HG03103 (cell line): ENCODE results near the gene AP3D1.
"Not testable (repeated sequence)": the region's sequence is repeated elsewhere in the genome, so short reads cannot be mapped to it uniquely, and the experiment has no call there.

ENCODE experiments used
- ATAC-seq: cut with Tn5 transposase; IDR thresholded peaks from one replicate; pipeline ENCODE4 v1.9.1; 2021; ENCODE audit warnings: low read depth; ENCODE audit not compliant: unreplicated experiment

The AP3D1 gene

DNA sequence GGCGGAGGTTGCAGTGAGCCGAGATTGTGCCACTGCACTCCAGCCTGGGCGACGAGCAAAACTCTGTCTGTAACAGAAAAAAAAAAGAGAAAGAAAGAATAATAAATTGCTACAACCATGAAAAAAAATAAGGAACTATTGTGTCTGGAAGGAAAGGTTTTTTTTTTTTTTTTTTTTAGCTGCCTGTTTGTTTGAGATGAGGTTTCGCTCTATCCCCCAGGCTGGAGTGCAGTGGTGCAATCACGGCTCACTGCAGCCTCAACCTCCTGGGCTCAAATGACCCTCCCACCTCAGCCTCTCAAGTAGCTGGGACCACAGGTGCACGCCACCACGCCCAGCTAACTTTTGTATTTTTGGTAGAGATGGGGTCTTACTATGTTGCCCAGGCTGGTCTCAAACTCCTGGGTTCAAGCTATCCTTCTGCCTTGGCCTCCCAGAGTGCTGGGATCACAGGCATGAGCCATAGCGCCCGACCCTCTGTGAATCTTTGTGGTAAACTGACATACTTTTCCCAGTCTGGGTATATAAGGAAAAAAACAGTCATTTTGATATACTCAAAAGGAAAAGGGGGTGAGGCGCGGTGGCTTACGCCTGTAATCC is 59.3 kb downstream of the AP3D1 start:
- ATAC-seq: not testable (repeated sequence)

DNA sequence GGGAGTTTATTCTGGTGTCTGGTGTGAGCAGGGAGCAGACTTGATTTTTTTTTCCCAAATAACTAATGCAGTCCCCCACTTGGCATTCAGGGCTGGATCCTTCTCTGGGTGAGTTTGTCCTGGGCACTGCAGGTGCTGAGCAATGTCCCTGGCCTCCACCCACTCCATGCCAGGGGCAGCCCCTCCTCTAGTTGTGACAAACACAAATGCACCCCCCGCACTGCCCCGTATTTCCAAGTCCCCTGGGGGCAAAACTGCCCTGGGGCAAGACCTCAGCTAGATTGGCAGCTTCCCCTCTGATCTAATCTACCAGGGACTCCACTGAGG is 61.7 kb downstream of the AP3D1 start:
- ATAC-seq: no peak

DNA sequence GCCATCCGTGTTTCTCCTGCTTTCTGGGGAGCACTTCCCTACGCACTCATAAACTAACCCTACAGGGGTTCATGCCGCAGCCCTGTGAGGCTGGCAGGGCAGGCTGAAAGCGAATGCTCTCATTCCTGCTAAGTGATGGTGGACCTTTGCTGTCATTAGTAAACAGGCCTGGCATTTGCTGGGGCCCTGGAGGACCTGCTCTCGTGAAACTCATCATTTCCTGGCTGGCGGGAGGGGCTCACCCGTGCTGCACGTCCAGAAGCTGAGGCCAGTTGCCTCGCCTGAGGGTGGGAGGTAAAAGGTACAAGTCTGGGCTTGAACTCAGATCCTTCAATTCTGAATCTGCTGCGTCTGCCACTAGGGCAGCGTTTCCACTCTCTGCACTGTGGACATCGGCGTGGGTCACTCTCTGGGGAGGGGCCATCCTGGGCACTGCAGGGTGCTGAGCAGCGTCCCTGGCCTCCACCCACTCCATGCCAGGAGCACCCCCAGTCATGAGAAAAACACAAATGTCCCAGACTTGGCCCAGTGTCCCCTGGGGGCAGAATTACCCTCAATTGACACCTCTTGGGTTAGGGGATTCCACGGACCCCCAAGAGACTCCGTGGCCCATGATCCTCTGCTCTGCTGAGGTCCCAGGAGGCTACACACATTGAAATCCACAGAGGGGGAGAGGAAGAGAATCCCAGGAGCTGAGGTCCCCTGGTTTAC is 62.2 kb downstream of the AP3D1 start:
- ATAC-seq: no peak

DNA sequence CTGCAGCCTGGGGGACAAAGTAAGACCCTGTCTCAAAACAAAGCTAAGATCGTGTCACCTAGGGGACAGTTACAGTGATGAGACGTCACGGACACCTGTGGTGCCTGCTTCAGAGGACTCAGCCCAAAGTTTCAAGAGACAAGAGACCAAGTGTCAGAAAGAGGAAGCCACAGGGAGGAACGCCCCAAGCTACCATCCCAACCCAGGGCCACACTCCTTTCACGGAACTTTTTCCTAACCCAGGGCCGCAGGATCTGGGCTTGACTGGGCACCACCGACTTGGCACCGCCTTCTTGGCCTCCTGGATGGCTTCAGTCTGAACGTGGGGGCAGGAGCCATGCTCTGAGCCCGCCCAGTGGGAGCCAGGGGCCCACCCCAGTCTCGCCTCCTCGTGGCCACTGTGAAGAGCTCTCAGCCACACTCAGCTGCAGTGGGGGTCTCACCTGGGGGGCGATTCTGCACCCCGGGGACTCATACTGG is 63.7 kb downstream of the AP3D1 start:
- ATAC-seq: no peak

DNA sequence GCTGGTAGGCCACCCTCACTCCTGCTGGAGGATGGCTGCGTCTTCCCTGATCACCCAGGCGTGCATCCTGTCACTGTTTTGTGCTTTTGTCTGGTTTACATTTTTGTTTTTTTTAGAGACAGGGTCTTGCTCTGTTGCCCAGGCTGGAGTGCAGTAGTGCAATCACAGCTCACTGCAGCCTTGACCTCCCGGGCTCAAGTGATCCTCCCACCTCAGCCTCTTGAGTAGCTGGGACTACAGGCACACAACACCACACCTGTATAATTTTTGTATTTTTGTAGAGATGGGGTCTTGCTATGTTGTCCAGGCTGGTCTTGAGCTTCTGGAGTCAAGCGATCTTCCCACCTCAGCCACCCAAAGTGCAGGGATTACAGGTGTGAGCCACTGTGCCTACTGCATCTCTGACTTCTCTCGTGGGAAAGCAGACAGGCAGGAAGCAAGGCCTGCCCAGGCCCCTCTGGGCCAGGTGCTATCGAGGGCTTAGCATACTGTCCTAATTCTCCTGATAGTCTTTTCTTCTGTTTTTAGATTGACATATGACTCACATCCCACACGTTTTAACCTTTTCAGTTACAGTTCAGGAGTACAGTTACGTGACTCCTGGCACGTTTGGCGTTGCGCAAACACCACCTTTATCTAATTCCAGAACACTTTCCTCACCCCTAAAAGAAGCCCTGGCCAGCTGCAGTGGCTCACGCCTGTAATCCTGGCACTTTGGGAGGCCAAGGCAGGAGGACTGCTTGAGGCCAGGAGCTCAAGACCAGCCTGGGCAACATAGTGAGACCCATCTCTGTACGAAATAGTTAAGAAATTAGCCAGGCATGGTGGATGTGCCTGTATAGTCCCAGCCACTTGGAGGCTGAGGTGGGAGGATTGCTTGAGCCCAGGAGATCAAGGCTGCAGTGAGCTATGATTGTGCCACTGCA is 64.4 kb downstream of the AP3D1 start:
- not testable (repeated sequence) for ATAC-seq

DNA sequence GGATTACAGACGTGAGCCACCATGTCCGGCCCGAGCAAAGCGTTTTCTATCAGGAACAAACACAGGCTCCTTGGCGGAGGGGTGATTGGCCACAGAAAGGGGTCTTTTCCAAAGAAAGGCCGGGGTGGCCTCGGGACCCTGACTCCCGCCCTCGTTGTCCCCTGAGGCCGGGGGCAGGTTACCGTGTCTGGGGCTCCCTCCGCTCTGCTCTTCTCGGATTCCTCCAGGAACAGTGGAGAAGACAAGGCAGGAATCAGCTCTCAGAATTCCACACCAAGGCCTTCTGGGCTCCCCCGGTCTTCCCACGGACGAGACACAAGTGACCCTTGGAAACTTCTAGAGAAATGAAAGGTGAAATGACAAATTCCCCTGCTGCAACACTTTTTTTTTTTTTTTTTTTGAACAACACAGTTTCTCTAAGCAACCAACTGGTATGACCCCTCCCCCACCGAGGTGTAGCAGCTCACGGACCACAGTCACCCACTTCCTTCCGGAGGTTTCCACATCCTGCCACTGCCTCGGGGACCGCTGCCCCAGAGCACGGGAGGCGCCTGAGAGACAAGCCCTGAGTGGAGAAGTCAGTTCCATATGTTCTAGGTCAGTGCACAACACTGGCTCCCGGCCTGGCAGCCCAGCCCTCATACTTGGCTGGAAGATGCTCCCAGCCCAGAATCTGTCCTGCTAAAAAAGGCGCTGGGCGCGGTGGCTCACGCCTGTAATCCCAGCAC is 66.2 kb downstream of the AP3D1 start:
- ATAC-seq: no peak

DNA sequence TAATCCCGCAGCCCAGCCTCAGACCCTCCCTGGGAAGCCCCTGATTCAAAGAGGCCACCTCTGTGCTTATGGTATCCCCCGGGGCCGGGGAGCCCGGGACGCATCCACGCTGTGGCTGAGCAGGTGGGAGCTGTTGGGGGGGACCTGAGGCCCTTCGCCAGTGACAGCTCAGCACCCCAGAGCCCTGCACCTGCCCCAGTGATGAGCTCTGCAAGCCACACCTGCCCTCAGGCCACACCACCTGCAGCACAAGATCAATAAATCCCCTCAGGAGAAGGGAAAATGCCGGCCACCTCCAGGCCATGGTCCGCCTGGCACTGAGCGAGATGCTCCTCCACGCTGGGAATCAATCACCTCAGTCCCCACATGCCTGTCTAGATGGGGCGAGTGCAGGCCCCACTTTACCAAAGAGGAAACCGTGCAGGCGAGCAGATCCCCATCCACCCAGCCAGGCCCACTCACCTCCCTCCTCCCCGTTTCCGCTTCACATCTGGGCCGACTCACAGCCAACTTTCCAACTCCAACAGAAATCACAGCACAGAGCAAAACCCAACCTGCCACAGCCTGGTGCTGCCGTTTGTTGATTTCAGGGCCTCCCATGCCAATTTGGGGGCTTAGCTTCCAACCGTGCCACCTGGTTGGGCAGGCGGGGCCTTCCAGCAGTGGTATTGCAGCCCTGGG is 68.1 kb downstream of the AP3D1 start:
- no peak for ATAC-seq

DNA sequence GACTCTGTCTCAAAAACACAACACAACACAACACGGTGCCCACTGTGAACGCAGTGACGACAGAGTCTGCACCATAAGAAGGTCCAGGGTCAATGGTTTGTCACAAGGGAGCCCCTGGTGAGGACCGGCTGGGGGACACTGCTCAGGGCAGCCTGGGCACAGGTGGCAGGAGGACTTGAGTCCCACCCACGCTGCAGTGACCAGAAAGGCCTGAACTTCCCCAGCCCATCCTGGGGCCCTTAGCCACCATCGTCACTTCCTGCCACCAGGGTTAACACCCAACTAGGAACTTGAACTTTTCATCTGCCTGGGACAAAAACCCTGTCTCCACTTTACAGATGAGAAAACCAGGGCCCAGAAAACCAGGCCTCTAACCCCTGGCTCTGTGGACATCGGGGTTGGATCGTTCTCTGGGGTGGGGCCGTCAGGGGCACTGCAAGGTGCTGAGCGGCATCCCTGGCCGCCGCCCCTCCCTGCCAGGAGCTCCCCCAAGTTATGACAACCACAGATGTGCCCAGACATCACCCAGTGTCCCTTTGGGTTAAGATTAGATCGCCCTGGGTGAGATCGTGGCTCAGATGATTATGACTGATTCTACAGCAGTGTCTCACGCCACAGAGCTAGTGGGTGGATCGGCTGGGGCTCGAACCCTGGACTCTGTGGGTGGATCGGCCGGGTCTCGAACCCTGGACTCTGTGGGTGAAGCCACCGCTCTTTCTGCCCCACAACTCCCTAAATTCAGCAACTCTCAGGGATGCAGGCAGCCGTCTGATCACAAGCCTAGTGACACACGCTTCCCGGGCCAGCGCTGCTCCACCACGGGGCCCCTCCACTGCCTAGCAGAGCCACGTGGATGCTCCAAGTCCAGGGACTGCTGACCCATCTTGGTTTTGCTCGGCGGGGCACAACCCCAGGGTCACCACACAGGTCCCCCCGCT is 69.2 kb downstream of the AP3D1 start:
- ATAC-seq: no peak

DNA sequence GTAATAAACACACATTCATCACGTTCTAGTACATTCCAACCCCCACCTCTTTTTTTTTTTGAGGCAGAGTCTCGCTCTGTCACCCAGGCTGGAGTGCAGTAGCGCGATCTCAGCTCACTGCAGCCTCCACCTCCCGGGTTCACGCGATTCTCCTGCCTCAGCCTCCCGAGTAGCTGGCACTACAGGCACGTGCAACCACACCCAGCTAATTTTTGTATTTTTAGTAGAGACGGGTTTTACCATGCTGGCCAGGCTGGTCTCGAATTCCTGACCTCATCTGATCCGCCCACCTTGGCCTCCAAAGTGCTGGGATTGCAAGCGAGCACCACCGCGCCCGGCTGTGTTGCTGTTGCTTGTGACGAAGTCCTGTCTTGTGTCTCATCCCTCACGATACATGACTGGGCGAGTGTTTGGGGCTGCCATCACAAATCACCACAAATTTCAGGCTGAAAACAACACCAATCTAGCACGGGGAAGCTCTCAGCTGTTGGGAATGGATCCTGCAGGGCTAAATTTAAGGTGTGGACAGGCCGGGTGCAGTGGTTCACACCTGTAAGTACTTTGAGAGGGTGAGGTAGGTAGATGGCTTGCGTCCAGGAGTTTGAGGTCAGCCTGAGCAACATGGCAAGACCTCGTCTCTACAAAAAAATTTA is 70.9 kb downstream of the AP3D1 start:
- no peak for ATAC-seq

DNA sequence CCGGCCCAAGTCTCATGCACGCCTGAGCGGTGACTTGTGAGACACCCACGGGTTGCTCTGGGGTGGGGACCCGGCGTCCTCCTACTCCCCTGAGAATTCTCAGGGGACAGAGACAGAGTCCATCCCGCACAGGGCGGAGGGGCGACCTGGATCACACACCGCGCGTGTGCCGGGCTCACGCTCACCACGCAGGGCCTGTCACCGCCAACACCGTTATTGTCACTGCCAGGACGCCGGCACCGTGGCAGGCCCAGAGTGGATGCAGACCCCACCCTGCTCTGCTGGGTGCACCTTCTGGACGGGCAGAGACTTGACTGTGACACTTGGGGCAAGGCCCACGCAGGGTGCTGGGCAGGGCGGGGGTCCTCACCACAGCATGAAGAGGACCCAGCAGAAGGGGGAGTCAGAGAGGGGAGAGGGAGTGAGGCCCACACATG is 71.5 kb downstream of the AP3D1 start:
- ATAC-seq: no peak

DNA sequence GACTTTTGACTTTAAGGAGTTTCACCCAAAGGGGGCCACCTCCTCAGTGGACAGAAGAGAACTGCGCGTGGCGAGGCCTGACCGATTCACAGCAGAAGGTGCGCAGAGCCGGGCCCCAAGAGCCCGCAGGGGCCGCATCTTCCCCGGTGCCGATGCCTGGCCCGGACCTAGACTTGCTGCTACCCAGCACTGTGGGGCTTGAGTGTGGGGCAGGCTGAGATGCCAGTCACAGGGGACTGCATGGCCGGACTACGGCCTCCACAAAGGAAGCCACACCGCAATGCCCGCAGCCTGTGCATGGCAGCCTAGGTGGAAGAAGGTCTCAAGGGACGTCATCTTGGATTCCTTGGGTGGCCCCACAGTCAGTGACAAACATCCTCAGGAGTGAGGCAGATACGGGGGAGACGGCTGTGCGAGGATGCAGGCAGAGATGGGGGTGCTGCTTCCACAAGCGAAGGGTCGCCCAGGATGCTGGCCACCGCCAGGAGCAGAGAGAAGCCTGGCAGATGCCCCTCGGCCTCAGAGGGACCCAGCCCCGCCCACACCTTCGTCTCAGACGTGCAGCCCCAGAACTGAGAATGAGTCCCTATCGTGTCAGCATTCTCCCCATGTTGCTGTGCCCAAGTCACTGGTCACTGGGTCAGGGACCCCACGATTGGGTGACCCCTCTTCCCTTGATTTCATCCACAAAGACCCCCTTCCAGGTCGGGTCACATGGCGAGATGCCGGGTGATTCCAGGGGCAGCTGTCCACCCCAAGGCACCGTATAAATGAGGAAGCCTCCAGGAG is 72.1 kb downstream of the AP3D1 start:
- ATAC-seq: no peak

DNA sequence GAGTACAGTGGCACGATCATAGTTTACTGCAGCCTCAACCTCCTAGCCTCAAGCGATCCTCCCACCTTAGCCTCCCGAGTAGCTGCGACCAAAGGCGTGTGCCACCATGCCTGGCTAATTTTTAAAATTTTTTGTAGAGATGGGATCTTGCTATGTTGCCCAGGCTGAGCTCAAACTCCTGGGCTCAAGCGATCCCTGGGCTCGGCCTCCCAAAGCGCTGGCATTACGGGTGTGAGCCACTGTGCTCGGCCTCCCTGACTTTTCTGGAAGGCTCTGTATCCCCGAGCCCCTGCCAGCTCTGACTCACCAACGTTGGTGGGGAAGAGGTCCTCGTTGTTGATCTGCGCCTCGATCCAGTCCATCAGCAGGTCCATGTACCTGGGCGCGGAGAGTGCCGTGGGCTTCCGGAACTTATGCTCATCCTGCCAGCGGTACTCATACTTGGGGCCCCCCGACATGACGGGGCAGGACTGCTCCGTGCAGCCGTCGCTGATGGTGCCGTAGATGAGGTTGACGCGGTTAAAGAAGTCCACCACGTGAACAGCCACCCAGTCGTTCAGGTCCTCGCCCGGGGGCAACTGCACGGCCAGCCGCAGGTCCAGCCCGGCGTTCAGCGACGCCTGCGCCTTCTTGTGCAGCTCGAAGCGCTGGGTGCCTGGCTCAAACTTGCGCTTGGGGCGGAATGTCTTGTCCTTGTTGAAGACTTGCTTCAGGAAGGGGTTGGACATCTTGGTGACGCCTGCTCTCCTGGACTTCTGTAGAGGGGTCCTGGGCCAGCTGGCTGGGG is 73.3 kb downstream of the AP3D1 start:
- ATAC-seq: no peak

DNA sequence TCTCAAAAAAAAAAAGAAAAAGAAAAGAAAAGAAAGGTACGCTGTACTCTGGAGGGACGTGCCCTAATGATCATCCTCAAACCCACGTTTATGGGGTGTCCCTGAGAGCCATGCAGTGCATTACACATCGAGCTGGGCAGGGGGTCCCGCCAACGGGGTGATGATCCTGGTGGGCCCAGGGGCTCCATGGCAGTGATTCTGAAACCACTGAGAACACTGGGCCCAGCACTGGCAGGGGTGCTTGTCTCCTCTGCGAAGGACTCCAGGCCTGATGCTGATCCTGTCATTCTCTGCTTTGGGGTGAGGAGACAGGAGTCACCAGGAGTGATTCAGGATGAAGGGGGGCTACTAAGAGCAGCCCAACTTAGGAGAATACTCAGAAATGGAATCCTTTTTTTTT is 74.0 kb downstream of the AP3D1 start:
- ATAC-seq: no peak

DNA sequence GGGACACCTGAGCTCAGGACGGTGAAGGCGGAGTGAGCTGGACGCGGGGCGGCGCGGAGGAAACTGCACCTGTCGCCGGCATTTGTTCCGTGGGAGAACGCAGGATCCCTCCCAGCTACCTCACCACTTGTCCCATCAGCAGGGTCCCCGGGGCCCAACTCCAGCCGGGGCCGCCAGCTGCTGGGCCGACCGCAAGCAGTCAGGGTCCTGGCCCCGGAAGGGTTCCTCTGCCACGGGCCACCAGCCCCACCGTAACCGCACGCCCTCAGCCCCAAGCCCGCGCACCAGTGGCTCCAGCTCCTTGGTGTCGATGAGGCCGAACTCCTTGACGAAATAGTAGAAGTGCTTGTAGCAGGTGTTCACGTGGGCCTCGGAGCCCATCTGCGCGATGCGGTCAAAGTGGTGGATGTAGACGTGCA is 74.8 kb downstream of the AP3D1 start:
- ATAC-seq: no peak

DNA sequence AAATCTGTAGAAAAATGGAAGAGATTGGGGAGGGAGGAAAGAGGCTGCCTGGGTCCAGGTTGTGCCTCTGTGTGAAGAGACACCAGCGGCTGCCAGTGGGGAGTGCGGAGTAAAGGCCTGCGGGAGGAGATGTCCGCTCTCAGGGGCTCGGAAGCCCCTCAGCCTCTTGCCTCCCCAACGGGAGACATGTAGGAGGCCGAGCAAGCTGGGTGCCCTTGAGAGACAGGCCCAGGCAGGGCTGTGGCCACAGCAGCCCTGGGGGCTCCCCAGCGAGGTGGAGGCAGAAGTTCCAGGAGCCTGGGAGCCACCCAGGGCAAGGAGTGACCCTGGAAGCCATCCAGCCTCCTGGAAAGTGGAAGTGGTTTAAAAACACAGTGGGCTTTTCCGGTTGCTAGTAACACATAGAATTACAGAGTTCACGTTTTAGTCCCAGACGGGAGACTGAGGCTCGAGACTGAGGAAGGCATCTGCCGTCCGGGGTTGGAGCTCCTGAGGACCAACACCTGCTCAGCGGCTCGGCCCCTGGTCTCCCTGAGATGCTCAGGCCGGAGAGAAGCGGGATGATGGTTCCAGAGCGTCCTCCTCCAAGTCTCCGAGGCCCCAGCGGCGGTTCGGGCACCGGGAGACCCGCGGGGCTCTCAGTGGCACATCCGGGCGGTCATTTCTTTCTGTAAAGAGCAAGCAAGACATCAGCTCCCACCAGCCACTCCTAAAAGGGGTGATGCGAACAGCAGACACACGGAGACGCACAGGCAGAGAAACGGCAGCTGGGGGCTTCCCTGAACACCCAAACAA is 78.4 kb downstream of the AP3D1 start:
- no peak for ATAC-seq

DNA sequence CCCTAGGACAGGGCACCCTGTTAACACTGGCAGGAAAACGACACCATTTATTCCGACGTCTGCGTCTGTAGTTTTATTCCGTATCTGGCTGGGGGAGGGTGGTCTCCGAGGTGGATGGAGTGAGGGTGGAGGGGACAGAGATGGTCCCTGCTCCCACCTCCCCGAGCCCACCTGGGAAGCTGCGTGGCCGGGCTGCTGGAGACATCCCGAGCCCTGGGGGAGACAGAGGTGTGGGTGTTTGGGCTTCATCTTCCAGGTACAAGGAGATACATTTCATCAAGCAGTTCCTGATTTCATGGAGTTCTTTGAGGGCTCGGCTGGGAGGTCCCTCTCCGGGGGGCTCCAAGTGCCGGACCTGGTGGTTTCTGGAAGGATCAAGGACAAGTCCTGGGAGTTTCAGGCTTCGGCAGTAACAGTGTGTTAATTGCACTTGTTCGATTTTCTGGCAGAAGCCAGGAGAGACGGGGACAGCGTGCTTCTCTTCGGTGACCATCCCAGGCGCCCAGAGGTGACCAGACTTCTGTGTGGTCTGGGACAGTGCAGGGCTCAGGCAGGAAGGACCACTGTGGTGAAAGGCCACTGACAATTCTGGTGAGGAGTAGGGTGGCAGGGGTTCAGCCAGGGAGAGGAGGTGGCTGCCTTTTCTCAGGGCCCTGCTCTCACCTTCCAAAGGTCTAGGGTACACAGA is 80.2 kb downstream of the AP3D1 start:
- no peak for ATAC-seq
